Measurements from ENCODE around the gene ARHGAP29. TPM values are rescaled to one million over a fixed set of nuclear protein-coding genes. Genes with fewer than 3 reads are reported as not detected.

The ARHGAP29 gene
- total RNA-seq, 1 donor from 2014 or later: 1.5 TPM

DNA sequence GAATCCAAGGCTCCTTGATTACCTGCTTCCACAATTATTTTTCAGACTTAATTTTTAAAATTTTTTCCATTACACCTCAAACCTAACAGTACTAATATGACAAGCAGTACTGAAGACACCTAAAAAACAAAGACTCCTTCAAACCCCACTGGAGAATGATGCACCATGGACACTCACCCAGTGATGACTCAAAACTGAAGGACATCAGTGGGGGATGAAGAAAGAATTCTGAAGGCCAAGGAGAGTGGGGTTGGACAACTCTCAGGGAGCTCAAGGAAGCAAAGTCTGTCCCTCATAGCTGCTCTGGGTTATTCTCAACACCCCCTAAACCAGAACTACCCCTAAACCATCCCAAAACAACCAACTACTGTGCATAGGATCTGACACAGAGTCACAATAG, 2.4 kb upstream of the ARHGAP29 start:
- Mint-ChIP-seq H3K4me3 (no peak overlapping the region), H3K4me1 (peaks cover 4% of the 10 kb centered on the region), H3K27ac (ENCODE audit: unreplicated experiment) (no peak overlapping the region), H3K27me3 (ENCODE audit: low read depth) (peaks cover 86% of the 10 kb centered on the region), H3K36me3 (ENCODE audit: low read depth) (peaks cover 6% of the 10 kb centered on the region), H3K9me3 (peaks cover 7% of the 10 kb centered on the region)
- TF ChIP-seq, protein P1, sequence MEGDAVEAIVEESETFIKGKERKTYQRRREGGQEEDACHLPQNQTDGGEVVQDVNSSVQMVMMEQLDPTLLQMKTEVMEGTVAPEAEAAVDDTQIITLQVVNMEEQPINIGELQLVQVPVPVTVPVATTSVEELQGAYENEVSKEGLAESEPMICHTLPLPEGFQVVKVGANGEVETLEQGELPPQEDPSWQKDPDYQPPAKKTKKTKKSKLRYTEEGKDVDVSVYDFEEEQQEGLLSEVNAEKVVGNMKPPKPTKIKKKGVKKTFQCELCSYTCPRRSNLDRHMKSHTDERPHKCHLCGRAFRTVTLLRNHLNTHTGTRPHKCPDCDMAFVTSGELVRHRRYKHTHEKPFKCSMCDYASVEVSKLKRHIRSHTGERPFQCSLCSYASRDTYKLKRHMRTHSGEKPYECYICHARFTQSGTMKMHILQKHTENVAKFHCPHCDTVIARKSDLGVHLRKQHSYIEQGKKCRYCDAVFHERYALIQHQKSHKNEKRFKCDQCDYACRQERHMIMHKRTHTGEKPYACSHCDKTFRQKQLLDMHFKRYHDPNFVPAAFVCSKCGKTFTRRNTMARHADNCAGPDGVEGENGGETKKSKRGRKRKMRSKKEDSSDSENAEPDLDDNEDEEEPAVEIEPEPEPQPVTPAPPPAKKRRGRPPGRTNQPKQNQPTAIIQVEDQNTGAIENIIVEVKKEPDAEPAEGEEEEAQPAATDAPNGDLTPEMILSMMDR (conservative IDR thresholded peaks at IDR 0.05): no peak
- DNase-seq (ENCODE audit: low read depth, low spot score): no peak

- Mint-ChIP-seq H3K36me3 (ENCODE audit: low read depth) (peaks cover 6% of the 10 kb centered on the region), H3K27me3 (ENCODE audit: low read depth) (peaks cover 86% of the 10 kb centered on the region), H3K4me3 (peak overlapping the region; percentile 51), H3K27ac (ENCODE audit: unreplicated experiment) (no peak overlapping the region), H3K9me3 (peaks cover 7% of the 10 kb centered on the region), H3K4me1 (peaks cover 4% of the 10 kb centered on the region)
- DNase-seq (ENCODE audit: low read depth, low spot score): no peak
- TF ChIP-seq, protein P1 (conservative IDR thresholded peaks at IDR 0.05): no peak
These were observed 1.7 kb upstream of the ARHGAP29 start for GRCh38 chr1:94239051-94239450.

DNA sequence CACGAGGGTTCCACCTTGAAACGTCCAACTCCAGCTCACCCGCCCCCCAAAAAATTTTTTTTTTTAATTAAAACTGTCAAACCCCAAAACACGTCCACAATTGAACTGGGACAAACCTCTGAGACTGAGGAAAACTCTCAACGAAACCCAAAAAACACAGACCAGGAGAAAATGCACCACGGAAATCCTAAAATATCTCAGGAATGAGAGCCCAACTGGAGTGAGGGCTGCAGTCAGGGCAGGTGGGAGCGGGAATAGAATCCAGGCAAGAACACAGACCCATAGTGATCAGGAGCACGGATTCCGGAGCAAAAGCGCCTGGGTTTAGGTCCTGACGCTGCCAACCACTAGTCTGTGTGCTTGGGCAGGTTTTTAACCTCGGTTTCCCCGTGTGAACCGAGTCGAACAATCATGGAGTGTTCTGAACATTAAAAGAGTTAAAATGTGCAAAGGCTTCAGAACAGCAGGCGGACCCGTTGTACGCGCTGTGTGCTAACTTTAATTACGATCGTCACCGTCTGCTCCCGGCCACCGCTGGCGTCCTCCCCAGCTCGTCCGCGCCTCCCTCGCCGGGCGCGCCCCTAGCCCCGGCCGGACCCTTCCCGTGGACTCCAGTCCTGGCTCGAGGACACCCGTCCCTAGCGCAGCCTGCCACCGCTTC, 624 bp downstream of the ARHGAP29 start:
- no peak overlapping the region for H3K27ac Mint-ChIP-seq (ENCODE audit: unreplicated experiment)
- H3K9me3 Mint-ChIP-seq: no peaks in the 10 kb centered on the region
- H3K4me3 Mint-ChIP-seq: peak overlapping the region; percentile 74
- TF ChIP-seq, protein P1 (conservative IDR thresholded peaks at IDR 0.05): peak; percentile 38
- no peaks in the 10 kb centered on the region for H3K36me3 Mint-ChIP-seq (ENCODE audit: low read depth)
- H3K27me3 Mint-ChIP-seq (ENCODE audit: low read depth): peaks cover 87% of the 10 kb centered on the region
- no peak for DNase-seq (ENCODE audit: low read depth, low spot score)
- H3K4me1 Mint-ChIP-seq: peaks cover 4% of the 10 kb centered on the region

GRCh38 chr1:94236013-94236491, 1.3 kb downstream of the ARHGAP29 start:
- no peaks in the 10 kb centered on the region for H3K9me3 Mint-ChIP-seq
- H3K27ac Mint-ChIP-seq (ENCODE audit: unreplicated experiment): no peak overlapping the region
- TF ChIP-seq, protein P1 (conservative IDR thresholded peaks at IDR 0.05): no peak
- H3K36me3 Mint-ChIP-seq (ENCODE audit: low read depth): no peaks in the 10 kb centered on the region
- peak overlapping the region; percentile 74 for H3K4me3 Mint-ChIP-seq
- DNase-seq (ENCODE audit: low read depth, low spot score): no peak
- peaks cover 90% of the 10 kb centered on the region for H3K27me3 Mint-ChIP-seq (ENCODE audit: low read depth)
- peaks cover 4% of the 10 kb centered on the region for H3K4me1 Mint-ChIP-seq

GRCh38 chr1:94235189-94236012, 2.0 kb downstream of the ARHGAP29 start:
- H3K9me3 Mint-ChIP-seq: no peaks in the 10 kb centered on the region
- no peaks in the 10 kb centered on the region for H3K36me3 Mint-ChIP-seq (ENCODE audit: low read depth)
- H3K4me3 Mint-ChIP-seq: peak overlapping the region; percentile 74
- H3K27ac Mint-ChIP-seq (ENCODE audit: unreplicated experiment): no peak overlapping the region
- H3K4me1 Mint-ChIP-seq: peaks cover 4% of the 10 kb centered on the region
- TF ChIP-seq, protein P1 (conservative IDR thresholded peaks at IDR 0.05): no peak
- DNase-seq (ENCODE audit: low read depth, low spot score): no peak
- H3K27me3 Mint-ChIP-seq (ENCODE audit: low read depth): peaks cover 86% of the 10 kb centered on the region

Data from neural crest cell (in vitro differentiated cells).